Measurements from ENCODE around the gene SMTNL1.

The SMTNL1 gene

DNA sequence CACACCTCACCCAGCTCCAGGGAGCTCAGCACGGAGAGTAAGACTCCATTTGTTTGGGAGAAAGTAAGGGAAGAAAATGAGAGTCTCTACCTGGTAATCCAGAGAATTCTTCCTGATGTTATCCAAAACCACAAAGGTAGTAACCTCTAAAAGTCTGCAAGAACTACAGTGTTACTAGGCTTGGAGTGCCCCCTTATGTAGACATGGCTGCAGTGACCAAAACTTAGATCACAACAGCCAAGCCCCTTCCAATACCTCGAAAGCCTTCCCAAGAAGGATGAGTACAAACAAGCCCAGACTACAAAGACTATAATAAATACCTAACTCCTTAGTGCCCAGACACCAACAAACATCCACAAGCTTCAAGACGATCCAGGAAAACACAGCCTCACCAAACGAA lies 25.2 kb downstream of the SMTNL1 start:
- H3K27ac Mint-ChIP-seq (ENCODE audit: low read depth): peak overlapping the region; percentile 96
- peaks cover 44% of the 10 kb centered on the region for H3K36me3 Mint-ChIP-seq (ENCODE audit: insufficient read depth)
- ATAC-seq (replicated peaks; ENCODE audit: extremely low read depth, poor library complexity, severe bottlenecking): no peak
- DNase-seq (ENCODE audit: low spot score in 2 of 2): no peak
- H3K4me1 Mint-ChIP-seq: peaks cover 59% of the 10 kb centered on the region
- H3K9me3 Mint-ChIP-seq: no peaks in the 10 kb centered on the region
- no peaks in the 10 kb centered on the region for H3K27me3 Mint-ChIP-seq
- H3K4me3 Mint-ChIP-seq: no peak overlapping the region

DNA sequence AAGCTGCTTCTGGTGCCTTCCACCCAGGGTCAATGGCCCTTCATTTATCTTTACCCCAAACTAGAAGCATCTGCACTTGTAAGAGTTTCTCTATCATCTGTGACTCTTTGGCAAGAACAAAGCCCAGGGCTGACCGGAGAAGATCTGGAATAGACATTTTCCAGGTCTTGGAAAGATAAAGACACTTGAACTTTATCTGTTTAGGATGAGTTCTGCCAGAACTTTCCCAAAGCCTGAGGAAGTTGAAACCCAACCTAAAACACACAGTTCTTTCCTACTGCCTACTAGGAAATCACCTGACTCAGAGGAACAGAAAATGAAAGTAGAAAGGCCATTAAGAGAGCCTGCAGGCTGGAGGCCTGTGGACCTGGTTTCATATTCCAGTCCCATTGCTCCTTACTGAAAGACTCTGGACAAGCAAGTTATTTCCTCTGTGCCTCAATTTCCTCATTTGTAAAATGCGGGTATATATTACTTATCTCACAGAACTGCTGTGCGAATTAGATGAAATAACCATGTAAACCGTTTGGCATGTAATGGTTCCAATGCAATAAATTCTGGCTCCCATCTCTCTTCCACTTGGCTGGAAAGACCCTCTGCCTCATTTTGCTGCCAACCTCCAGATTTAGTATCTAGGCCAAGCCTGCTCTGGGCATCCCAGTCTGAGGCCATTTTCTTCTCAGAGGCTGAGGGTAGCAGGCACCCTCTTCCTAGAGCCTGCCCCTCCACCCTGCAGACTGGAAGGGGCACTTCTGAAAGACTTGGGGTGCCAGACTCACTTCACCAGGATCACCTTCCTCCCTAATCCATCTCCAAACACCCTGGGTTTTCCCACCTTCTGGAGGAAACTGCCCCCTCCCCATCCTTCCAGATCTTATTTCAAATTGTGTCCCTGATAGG lies 28.9 kb downstream of the SMTNL1 start:
- H3K9me3 Mint-ChIP-seq: no peaks in the 10 kb centered on the region
- H3K4me3 Mint-ChIP-seq: peak overlapping the region; percentile 95
- H3K4me1 Mint-ChIP-seq: peaks cover 68% of the 10 kb centered on the region
- ATAC-seq (replicated peaks; ENCODE audit: extremely low read depth, poor library complexity, severe bottlenecking): peak; percentile 37
- H3K27me3 Mint-ChIP-seq: no peaks in the 10 kb centered on the region
- DNase-seq (ENCODE audit: low spot score in 2 of 2): no peak
- peak overlapping the region; percentile 96 for H3K27ac Mint-ChIP-seq (ENCODE audit: low read depth)
- H3K36me3 Mint-ChIP-seq (ENCODE audit: insufficient read depth): peaks cover 21% of the 10 kb centered on the region

DNA sequence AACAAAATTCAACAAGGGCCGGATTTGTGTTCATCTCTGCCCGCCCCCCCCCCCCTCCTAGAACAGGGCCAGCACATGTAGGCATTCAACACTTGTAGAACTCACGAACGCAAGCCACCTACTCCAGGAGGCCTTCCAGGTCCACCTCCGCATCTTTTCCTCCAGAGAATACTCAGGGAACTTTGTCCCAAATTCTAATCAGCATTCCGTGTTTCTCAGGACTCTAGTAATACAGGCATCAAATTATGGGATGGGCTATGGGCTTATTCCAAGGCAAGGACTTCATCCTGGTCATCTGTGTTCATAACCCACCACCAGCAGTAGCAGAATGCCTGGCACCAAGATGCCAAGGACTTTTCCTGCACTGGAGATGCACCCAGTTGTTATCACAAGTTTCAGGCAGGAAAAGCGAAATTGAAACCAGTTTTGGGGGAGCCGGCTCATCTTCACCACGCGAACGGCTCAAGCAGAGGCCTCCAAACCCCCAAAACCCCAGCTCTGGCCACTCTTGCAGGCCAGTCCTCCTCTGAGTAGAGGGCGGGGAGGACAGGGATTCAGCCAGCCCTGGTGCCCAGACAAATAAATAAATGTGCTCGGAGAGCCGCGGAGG lies 29.6 kb downstream of the SMTNL1 start:
- DNase-seq (ENCODE audit: low spot score in 2 of 2): peak in 1 of 2 donors; percentile 22
- Mint-ChIP-seq H3K4me1 (peaks cover 60% of the 10 kb centered on the region), H3K36me3 (ENCODE audit: insufficient read depth) (peaks cover 17% of the 10 kb centered on the region), H3K4me3 (peak overlapping the region; percentile 95), H3K27ac (ENCODE audit: low read depth) (peak overlapping the region; percentile 96), H3K27me3 (no peaks in the 10 kb centered on the region), H3K9me3 (no peaks in the 10 kb centered on the region)
- ATAC-seq (replicated peaks; ENCODE audit: extremely low read depth, poor library complexity, severe bottlenecking): peak; percentile 31

DNA sequence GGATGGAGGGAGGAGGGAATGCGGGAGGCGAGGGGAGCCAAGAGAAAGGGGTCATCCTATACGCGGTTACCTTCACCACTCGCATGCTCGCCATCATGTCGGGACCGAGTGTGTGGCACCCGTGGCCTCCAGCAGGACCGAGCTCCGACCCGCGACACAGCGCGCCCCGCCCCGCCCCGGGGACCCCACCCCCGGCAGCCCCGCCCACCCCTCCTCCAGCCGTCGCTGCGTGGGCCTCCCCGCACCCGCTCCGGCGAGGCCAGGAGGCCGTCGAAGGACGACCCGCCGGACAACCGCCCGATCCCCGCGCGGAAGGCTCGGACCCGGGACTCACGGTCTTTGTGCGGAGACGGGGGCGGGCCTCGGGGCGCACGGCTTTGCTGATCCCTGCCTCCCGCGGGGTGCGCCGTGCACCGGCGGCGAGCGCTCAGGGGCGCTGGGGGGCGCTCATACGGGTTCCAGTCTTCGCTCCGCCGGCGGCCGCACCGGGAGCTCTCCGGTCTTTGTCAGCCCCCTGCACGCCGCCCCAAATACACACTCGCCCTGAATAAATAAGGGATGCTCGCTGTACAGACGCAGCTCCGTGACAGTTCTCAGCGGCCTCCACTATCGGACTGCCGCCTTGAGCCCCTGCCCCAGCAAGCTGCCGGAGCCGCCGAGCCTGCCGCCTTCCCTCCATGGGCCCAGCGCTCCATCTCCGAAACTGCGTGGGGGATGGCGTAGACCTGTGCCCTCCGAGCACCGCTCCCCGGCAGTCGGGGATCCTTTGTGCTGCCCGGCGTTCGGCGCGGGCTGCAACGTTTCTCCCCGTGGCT lies 30.3 kb downstream of the SMTNL1 start, which contains the start of gene UBE2L6:
TSS of gene UBE2L6 (minus strand) at position 158 of the 815 bp plus-strand sequence. CDS start at position 97, 61 bp downstream.
- Mint-ChIP-seq H3K4me3 (peak within 1 kb of the TSS; percentile 95), H3K4me1 (peaks cover 53% of the 10 kb centered on the region), H3K36me3 (ENCODE audit: insufficient read depth) (peaks cover 17% of the 10 kb centered on the region), H3K9me3 (no peaks in the 10 kb centered on the region), H3K27ac (ENCODE audit: low read depth) (peak within 1 kb of the TSS; percentile 96), H3K27me3 (no peaks in the 10 kb centered on the region)
- peak; percentile 46 to 54 for DNase-seq (ENCODE audit: low spot score in 2 of 2)
- ATAC-seq (replicated peaks; ENCODE audit: extremely low read depth, poor library complexity, severe bottlenecking): peak; percentile 75

DNA sequence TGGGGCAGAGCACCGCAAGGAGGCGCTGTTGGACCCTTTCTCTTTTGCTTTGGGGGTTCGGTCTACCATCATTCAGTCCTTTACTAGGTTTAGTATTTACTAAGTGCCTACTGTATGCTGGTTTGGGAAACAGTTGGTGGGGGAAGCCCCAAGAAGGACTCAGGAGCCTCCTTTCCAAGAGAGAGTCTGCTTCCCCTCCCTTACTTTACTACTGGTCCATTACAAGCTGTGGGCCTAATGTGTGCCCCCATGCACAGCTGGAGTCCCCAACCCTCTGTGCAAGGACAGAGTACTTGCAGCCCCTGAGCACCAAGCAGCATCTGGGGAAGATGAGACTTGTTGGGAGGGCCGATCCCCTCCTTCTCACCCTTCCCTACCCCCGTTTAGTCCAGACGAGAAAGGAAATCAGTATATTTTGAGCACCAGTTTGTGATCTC lies 31.0 kb downstream of the SMTNL1 start:
- ATAC-seq (replicated peaks; ENCODE audit: extremely low read depth, poor library complexity, severe bottlenecking): peak; percentile 6
- Mint-ChIP-seq H3K4me1 (peaks cover 47% of the 10 kb centered on the region), H3K36me3 (ENCODE audit: insufficient read depth) (peaks cover 15% of the 10 kb centered on the region), H3K27ac (ENCODE audit: low read depth) (peak overlapping the region; percentile 96), H3K4me3 (peak overlapping the region; percentile 95), H3K27me3 (no peaks in the 10 kb centered on the region), H3K9me3 (no peaks in the 10 kb centered on the region)
- peak; percentile 83 to 93 for DNase-seq (ENCODE audit: low spot score in 2 of 2)

DNA sequence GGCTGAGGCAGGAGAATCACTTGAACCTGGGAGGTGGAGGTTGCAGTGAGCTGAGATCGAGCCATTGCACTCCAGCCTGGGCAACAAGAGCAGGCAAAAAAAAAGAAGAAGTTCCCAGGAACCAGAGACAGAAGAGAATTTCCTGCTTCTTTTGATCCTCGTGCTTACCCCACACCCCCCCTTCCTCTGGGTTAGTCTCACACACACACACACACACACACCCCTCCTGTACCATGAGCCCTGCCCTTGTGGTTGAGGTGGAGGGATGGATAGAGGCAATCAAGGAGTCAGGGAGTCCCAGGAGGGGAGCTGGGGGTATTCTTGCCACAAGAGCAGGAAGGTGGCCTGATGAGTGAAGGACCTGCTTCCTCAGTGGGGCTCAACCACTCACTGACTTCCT lies 34.2 kb downstream of the SMTNL1 start:
- no peak overlapping the region for H3K27ac Mint-ChIP-seq (ENCODE audit: low read depth)
- DNase-seq (ENCODE audit: low spot score in 2 of 2): no peak
- H3K36me3 Mint-ChIP-seq (ENCODE audit: insufficient read depth): peaks cover 10% of the 10 kb centered on the region
- H3K4me3 Mint-ChIP-seq: no peak overlapping the region
- peaks cover 20% of the 10 kb centered on the region for H3K4me1 Mint-ChIP-seq
- ATAC-seq (replicated peaks; ENCODE audit: extremely low read depth, poor library complexity, severe bottlenecking): no peak
- H3K27me3 Mint-ChIP-seq: peaks cover 8% of the 10 kb centered on the region
- H3K9me3 Mint-ChIP-seq: no peaks in the 10 kb centered on the region

DNA sequence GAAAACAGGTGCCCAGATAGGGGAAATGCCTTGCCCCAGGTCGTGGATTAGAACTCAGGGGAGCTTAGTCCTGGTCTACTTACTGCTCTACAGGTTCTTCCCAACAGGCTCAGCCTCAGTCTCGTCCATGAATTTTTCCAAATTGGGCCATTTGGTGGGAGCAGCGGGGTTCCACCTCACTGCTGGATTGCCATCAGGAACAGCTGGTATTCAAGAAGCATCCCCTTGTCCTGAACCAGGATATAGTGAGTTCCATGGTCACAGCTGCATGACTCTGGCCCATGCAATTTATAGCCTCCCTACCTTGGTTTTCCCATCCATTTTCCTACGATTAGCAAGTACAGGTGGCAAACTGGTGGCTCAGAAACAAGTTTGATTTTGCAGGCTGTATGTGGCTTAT lies 36.7 kb downstream of the SMTNL1 start:
- H3K4me3 Mint-ChIP-seq: no peak overlapping the region
- peaks cover 5% of the 10 kb centered on the region for H3K4me1 Mint-ChIP-seq
- H3K36me3 Mint-ChIP-seq (ENCODE audit: insufficient read depth): no peaks in the 10 kb centered on the region
- H3K27ac Mint-ChIP-seq (ENCODE audit: low read depth): no peak overlapping the region
- ATAC-seq (replicated peaks; ENCODE audit: extremely low read depth, poor library complexity, severe bottlenecking) (no peak), DNase-seq (ENCODE audit: low spot score in 2 of 2) (no peak)
- no peaks in the 10 kb centered on the region for H3K9me3 Mint-ChIP-seq
- peaks cover 15% of the 10 kb centered on the region for H3K27me3 Mint-ChIP-seq

DNA sequence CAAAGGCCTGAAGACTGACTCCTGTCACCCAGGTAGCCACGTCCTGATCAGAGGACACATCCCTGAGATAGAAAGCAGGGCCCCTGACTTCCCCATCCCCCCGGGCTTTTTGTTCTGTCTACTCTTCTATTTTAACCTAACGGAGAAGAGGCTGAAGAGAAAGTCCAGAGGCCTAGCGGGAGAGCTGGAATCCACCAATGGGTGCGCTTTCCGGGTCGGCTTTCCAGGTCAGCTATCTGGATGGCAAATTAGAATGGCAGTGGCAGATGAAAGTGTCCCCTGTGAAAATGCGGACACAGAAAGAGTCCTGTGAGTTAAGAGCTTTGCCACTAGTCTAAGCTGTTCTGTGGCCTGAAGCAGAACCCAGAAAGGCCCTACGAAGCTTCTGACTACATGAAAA lies 46.9 kb downstream of the SMTNL1 start:
- no peak overlapping the region for H3K4me3 Mint-ChIP-seq
- no peaks in the 10 kb centered on the region for H3K36me3 Mint-ChIP-seq (ENCODE audit: insufficient read depth)
- H3K27ac Mint-ChIP-seq (ENCODE audit: low read depth): no peak overlapping the region
- no peaks in the 10 kb centered on the region for H3K9me3 Mint-ChIP-seq
- H3K4me1 Mint-ChIP-seq: no peaks in the 10 kb centered on the region
- ATAC-seq (replicated peaks; ENCODE audit: extremely low read depth, poor library complexity, severe bottlenecking) (no peak), DNase-seq (ENCODE audit: low spot score in 2 of 2) (no peak)
- no peaks in the 10 kb centered on the region for H3K27me3 Mint-ChIP-seq

DNA sequence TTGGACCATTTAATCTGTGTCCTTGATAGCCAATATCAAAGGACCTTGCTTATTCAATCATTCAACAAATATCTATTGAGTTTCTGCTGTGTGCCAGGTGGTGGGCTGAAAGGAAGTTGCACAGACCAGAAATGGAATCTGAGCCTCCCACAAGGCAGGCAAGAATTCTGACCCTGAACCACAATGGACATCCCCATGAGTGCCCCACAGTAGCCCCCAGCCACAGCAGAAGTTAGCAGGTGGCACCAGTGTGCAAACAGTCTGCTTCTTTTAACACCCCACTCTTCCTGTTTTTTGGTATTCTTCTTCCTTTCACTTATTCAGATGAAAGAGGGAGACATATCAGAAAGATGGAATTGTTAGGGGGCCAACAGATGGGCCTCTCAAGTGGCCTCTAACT lies 47.9 kb downstream of the SMTNL1 start:
- H3K36me3 Mint-ChIP-seq (ENCODE audit: insufficient read depth): no peaks in the 10 kb centered on the region
- ATAC-seq (replicated peaks; ENCODE audit: extremely low read depth, poor library complexity, severe bottlenecking) (no peak), DNase-seq (ENCODE audit: low spot score in 2 of 2) (no peak)
- no peak overlapping the region for H3K27ac Mint-ChIP-seq (ENCODE audit: low read depth)
- H3K9me3 Mint-ChIP-seq: no peaks in the 10 kb centered on the region
- H3K4me1 Mint-ChIP-seq: no peaks in the 10 kb centered on the region
- no peak overlapping the region for H3K4me3 Mint-ChIP-seq
- H3K27me3 Mint-ChIP-seq: no peaks in the 10 kb centered on the region

DNA sequence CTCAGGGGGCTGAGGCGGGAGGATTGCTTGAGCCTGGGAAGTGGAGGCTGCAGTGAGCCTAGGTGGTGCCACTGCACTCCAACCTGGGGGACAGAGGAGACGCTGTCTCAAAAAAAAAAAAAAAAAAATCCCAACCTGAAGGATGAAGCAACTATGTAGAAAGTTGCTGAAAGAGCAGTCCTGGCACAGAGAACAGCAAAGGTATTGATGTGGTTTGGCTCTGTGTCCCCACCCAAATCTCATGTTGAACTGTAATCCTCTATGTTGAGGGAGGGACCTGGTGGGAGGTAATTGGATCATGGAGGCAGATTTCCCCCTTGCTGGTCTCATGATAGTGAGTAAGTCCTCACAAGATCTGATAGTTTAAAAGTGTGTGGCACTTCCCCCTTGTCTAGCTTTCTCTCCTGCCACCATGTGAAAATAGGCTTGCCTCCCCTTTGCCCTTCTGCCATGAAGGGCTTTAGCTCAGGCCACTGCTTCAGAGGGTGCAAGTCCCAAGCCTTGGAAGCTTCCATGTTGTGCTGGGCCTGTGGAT lies 49.4 kb downstream of the SMTNL1 start:
- Mint-ChIP-seq H3K9me3 (no peaks in the 10 kb centered on the region), H3K27me3 (peaks cover 12% of the 10 kb centered on the region), H3K27ac (ENCODE audit: low read depth) (no peak overlapping the region), H3K36me3 (ENCODE audit: insufficient read depth) (no peaks in the 10 kb centered on the region), H3K4me1 (no peaks in the 10 kb centered on the region), H3K4me3 (no peak overlapping the region)
- DNase-seq (ENCODE audit: low spot score in 2 of 2) (no peak), ATAC-seq (replicated peaks; ENCODE audit: extremely low read depth, poor library complexity, severe bottlenecking) (no peak)

DNA sequence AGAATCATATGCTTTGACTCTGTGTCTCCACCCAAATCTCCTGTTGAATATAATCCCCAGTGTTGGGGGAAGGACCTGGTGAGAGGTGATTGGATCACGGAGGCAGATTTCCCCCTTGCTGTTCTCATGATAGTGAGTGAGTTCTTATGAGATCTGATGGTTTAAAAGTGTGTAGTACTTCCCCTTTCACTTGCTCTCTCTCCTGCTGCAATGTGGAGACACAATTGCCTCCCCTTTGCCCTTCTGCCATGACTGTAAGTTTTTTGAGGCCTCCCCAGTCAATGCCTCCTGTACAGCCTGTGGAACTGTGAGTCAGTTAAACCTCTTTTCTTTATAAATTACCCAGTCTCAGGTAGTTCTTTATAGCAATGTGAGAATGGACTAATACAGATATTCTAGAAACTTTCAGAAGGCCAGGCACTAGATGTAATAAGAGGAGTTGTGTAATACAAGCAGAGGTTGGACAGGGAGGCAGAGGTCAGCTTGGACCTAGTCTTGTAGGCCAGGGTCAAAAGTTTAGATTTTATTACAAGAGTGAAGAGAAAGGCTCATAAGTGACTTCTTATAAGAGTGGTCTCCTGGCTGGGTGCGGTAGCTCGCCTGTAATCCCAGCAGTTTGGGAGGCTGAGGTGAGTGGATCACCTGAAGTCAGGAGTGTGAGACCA lies 50.8 kb downstream of the SMTNL1 start:
- Mint-ChIP-seq H3K4me3 (no peak overlapping the region), H3K9me3 (no peaks in the 10 kb centered on the region), H3K27ac (ENCODE audit: low read depth) (no peak overlapping the region), H3K36me3 (ENCODE audit: insufficient read depth) (no peaks in the 10 kb centered on the region), H3K4me1 (no peaks in the 10 kb centered on the region), H3K27me3 (peaks cover 23% of the 10 kb centered on the region)
- DNase-seq (ENCODE audit: low spot score in 2 of 2) (no peak), ATAC-seq (replicated peaks; ENCODE audit: extremely low read depth, poor library complexity, severe bottlenecking) (no peak)

All from central memory CD8-positive, alpha-beta T cell (primary cell).